ENCODE measurements around the gene TLR9.

DNA sequence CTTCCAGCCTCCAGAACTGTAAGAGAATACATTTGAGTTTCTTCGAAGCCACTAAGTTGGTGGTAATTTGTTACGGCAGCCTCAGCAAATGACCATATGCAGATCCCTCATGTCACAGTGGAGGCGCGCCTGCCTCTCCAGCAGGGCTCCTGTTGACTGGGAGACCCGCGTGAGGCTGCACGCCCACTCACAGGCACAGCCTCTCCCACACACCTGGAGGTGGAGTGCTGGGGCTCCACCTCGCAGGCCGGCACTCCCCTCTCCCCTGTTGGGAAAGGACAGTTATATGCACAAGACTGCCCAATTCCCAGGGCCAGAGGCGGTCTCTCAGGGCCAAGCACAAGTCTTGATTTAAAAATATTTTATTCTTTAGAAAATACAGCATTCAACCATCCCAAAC is 2.8 kb upstream of the TLR9 start:
- TF ChIP-seq, protein P1, sequence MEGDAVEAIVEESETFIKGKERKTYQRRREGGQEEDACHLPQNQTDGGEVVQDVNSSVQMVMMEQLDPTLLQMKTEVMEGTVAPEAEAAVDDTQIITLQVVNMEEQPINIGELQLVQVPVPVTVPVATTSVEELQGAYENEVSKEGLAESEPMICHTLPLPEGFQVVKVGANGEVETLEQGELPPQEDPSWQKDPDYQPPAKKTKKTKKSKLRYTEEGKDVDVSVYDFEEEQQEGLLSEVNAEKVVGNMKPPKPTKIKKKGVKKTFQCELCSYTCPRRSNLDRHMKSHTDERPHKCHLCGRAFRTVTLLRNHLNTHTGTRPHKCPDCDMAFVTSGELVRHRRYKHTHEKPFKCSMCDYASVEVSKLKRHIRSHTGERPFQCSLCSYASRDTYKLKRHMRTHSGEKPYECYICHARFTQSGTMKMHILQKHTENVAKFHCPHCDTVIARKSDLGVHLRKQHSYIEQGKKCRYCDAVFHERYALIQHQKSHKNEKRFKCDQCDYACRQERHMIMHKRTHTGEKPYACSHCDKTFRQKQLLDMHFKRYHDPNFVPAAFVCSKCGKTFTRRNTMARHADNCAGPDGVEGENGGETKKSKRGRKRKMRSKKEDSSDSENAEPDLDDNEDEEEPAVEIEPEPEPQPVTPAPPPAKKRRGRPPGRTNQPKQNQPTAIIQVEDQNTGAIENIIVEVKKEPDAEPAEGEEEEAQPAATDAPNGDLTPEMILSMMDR (conservative IDR thresholded peaks at IDR 0.05), result no peak
- no peak for TF ChIP-seq EZH2 (IDR thresholded peaks at IDR 0.05; ENCODE audit: low read depth)
